Endothelial cell (in vitro differentiated cells): ENCODE measurements around the gene SSPN. TPM values are rescaled to one million over a fixed set of nuclear protein-coding genes. Genes with fewer than 3 reads are reported as not detected.

ENCODE experiments used
- DNase-seq: peaks from one replicate; pipeline ENCODE4 v3.0.0; 2021; ENCODE audit warnings: low spot score
- H3K27ac Mint-ChIP-seq: one replicate; pipeline ENCODE4 v1.8.0; 2021; ENCODE audit warnings: mixed read lengths, inconsistent platforms; ENCODE audit not compliant: unreplicated experiment
- H3K27me3 Mint-ChIP-seq: one replicate; pipeline ENCODE4 v1.8.0; 2021; ENCODE audit warnings: mild to moderate bottlenecking, moderate library complexity, mixed read lengths, inconsistent platforms; ENCODE audit not compliant: unreplicated experiment
- H3K36me3 Mint-ChIP-seq: one replicate; pipeline ENCODE4 v1.8.0; 2021; ENCODE audit warnings: mild to moderate bottlenecking, low read depth, mixed read lengths, inconsistent platforms; ENCODE audit not compliant: unreplicated experiment
- H3K4me1 Mint-ChIP-seq: one replicate; pipeline ENCODE4 v1.8.0; 2021; ENCODE audit warnings: mild to moderate bottlenecking, mixed read lengths, inconsistent platforms; ENCODE audit not compliant: unreplicated experiment
- H3K4me3 Mint-ChIP-seq: one replicate; pipeline ENCODE4 v1.8.0; 2021; ENCODE audit warnings: mild to moderate bottlenecking, mixed read lengths, inconsistent platforms; ENCODE audit not compliant: unreplicated experiment
- H3K9me3 Mint-ChIP-seq: one replicate; pipeline ENCODE4 v1.8.0; 2021; ENCODE audit warnings: mixed read lengths, inconsistent platforms; ENCODE audit not compliant: unreplicated experiment
- CTCF ChIP-seq: fragments of 200-600 bp; sonication (generic); IDR thresholded peaks from one replicate; pipeline ENCODE4 v1.5.0; 2021; ENCODE audit warnings: antibody characterized with exemption; ENCODE audit not compliant: unreplicated experiment
- total RNA-seq: library from RNA; stranded (reverse); fragmentation: NEBNext Ultra II Directional; extraction: Animal tissue kit (Norgen Biotek cat#: 25700); gene quantifications from one replicate; pipeline ENCODE4 v1.2.1, GENCODE V29; 2021; ENCODE audit not compliant: unreplicated experiment

Gene SSPN
- total RNA-seq, 1 donor from 2014 or later = 2.7 TPM

- no peaks in the 10 kb centered on the region for H3K9me3 Mint-ChIP-seq
- no peak for DNase-seq
- TF ChIP-seq CTCF = no peak
- H3K4me1 Mint-ChIP-seq = peaks cover 2% of the 10 kb centered on the region
- peaks cover 5% of the 10 kb centered on the region for H3K27me3 Mint-ChIP-seq
- H3K27ac Mint-ChIP-seq = no peak overlapping the region
- no peaks in the 10 kb centered on the region for H3K36me3 Mint-ChIP-seq
- H3K4me3 Mint-ChIP-seq = no peak overlapping the region
Observed at GRCh38 chr12:26198742-26199141, 3.4 kb downstream of the SSPN start.

GRCh38 chr12:26203167-26203780, 7.9 kb downstream of the SSPN start:
- Mint-ChIP-seq H3K27me3 (no peaks in the 10 kb centered on the region), H3K36me3 (no peaks in the 10 kb centered on the region), H3K4me3 (no peak overlapping the region), H3K27ac (no peak overlapping the region), H3K4me1 (peaks cover 4% of the 10 kb centered on the region), H3K9me3 (no peaks in the 10 kb centered on the region)
- no peak for TF ChIP-seq CTCF
- no peak for DNase-seq

GRCh38 chr12:26204612-26205289, 9.4 kb downstream of the SSPN start:
- Mint-ChIP-seq H3K36me3 (no peaks in the 10 kb centered on the region), H3K27ac (no peak overlapping the region), H3K27me3 (no peaks in the 10 kb centered on the region), H3K4me3 (no peak overlapping the region), H3K4me1 (peaks cover 4% of the 10 kb centered on the region), H3K9me3 (no peaks in the 10 kb centered on the region)
- TF ChIP-seq CTCF = no peak
- no peak for DNase-seq

- Mint-ChIP-seq H3K27ac (no peak overlapping the region), H3K36me3 (no peaks in the 10 kb centered on the region), H3K4me1 (peaks cover 4% of the 10 kb centered on the region), H3K27me3 (no peaks in the 10 kb centered on the region), H3K4me3 (no peak overlapping the region), H3K9me3 (no peaks in the 10 kb centered on the region)
- no peak for DNase-seq
- no peak for TF ChIP-seq CTCF
Observed at GRCh38 chr12:26205298-26205697, 9.9 kb downstream of the SSPN start.

- no peak overlapping the region for H3K27ac Mint-ChIP-seq
Observed at GRCh38 chr12:26205941-26206340, 10.6 kb downstream of the SSPN start.

More at GRCh38 chr12:26205941-26206340, 10.6 kb downstream of the SSPN start:
- H3K9me3 Mint-ChIP-seq = no peaks in the 10 kb centered on the region
- no peaks in the 10 kb centered on the region for H3K27me3 Mint-ChIP-seq
- DNase-seq = no peak
- no peak for TF ChIP-seq CTCF
- no peak overlapping the region for H3K4me3 Mint-ChIP-seq
- no peaks in the 10 kb centered on the region for H3K36me3 Mint-ChIP-seq
- H3K4me1 Mint-ChIP-seq = peaks cover 4% of the 10 kb centered on the region
